ENCODE data around the gene MICOS13.

Gene MICOS13

DNA sequence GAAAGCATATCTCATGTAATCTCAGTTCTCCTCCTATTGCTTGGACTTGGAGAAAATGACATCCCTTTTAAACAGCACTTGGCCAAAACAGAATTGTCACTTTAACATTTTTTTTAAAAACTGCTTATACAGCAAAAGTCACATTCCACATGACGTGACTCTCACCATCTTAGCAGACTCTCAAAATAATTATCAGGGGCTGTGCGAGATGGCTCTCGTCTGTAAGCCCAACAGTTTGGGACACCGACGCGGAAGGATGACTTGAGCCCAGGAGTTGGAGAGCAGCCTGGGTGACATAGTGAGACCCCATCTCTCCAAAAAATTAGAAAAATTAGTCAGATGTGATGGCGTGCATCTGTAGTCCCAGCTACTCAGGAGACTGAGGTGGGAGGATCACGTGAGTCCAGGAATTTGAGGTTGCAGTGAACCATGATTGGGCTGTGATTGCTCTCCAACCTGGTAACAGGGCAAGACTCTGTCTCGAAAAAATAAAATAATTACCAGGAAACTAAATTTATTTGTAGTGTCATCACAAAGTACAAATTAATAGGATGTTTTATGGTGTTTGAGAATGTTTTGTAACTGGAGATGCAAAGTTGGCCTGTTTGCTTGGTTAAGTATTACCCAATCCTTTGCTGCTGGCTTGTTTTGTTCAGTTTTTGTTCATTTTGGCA is 48.6 kb downstream of the MICOS13 start:
- DNase-seq, result no peak

DNA sequence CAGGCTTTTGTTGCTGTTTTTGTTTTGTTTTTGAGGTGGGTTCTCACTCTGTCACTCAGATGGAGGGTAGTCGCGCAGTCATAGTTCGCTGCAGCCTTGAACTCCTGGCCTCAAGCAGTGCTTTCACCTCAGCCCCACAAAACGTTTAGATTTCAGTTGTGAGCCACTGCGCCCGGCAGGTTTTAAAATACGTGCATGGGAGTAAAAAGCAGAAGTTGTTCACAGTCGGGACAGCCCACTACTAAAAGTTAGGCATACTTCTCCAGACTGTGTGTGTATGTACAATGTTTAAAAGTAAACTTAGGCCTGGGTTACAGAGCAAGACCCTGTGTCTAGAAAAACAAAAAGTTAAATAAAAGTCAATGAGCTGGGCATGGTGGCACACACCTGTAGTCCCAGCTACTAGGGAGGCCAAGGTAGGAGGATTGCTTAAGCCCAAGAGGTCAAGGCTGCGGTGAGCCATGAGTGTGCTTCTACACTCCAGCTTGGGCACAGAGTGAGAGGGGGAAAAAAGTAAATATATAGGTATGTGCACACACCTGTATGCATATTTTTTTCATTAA is 51.3 kb downstream of the MICOS13 start:
- no peak for DNase-seq

DNA sequence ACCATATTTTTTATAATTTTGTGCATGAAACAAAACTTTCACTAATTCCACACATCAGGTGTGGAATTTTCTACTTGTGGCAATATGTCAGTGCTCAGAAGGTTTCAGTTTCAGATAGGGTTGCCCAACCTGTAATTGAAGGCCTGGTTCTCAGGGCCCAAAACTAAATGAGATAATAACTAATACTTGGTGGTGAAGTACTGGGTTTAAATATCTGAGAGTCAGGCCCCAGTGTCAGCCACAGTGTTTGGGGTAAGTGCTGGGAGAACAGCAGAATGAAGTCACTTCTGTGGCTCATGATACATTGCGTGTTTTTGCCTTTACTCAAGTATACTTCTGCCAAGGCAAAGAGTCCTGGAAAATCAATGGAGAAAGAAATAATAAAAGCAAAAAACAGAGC is 51.9 kb downstream of the MICOS13 start:
- DNase-seq, result no peak

All from nucleus accumbens (tissue), 56 donors.